Central memory CD8-positive, alpha-beta T cell (primary cell): ENCODE data around the gene MTAP.

Source experiments
- ATAC-seq: fragments of 150-1000 bp; cut with Tn5 transposase; replicated peaks from 2 replicates; pipeline ENCODE4 v1.10.0; 2022; ENCODE audit warnings: mild to moderate bottlenecking, moderate FRiP score, moderate number of reproducible peaks; ENCODE audit not compliant: poor library complexity, severe bottlenecking; ENCODE audit errors: extremely low read depth
- DNase-seq, 2 donors: peaks; one replicate each; pipeline ENCODE4 v3.0.0; 2021; ENCODE audit warnings: low spot score in 2 of 2
- H3K27ac Mint-ChIP-seq: one replicate; pipeline ENCODE4 v1.8.0; 2022; ENCODE audit warnings: low read depth, mild to moderate bottlenecking, moderate library complexity, mixed read lengths
- H3K27me3 Mint-ChIP-seq: one replicate; pipeline ENCODE4 v1.8.0; 2022; ENCODE audit warnings: mixed read lengths
- H3K36me3 Mint-ChIP-seq: one replicate; pipeline ENCODE4 v1.8.0; 2022; ENCODE audit warnings: mild to moderate bottlenecking, moderate library complexity, mixed read lengths; ENCODE audit not compliant: insufficient read depth
- H3K4me1 Mint-ChIP-seq: one replicate; pipeline ENCODE4 v1.8.0; 2022; ENCODE audit warnings: mixed read lengths
- H3K4me3 Mint-ChIP-seq: one replicate; pipeline ENCODE4 v1.8.0; 2022; ENCODE audit warnings: mild to moderate bottlenecking, moderate library complexity, mixed read lengths
- H3K9me3 Mint-ChIP-seq: one replicate; pipeline ENCODE4 v1.8.0; 2022; ENCODE audit warnings: mixed read lengths

Gene MTAP

DNA sequence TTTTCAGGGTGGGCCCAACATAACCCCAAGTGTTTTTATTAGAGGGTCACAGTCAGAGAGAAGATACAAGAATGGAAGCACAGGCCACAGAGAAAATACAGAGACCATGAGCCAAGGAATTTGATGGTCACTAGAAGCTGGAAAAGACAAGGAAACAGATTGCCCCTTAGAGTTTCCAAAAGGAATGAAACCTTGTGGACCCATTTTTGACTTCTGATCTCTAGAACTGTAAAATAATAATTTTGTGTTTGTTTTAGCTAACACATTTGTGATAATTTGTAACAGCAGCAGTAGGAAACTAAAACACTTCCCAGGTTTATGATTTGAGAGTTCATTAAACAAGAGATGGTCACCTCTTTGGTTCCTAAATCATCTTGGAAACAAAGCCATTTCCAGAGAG, 169.9 kb downstream of the MTAP start:
- Mint-ChIP-seq H3K4me3 (no peak overlapping the region), H3K4me1 (peaks cover 24% of the 10 kb centered on the region), H3K27ac (no peak overlapping the region), H3K27me3 (peaks cover 100% of the 10 kb centered on the region), H3K36me3 (peaks cover 26% of the 10 kb centered on the region), H3K9me3 (peaks cover 12% of the 10 kb centered on the region)
- DNase-seq (no peak), ATAC-seq (no peak)

GRCh38 chr9:21974343-21974721, 171.9 kb downstream of the MTAP start:
- Mint-ChIP-seq H3K36me3 (peaks cover 11% of the 10 kb centered on the region), H3K4me1 (peaks cover 17% of the 10 kb centered on the region), H3K4me3 (peak overlapping the region; percentile 84), H3K27ac (no peak overlapping the region), H3K27me3 (peaks cover 100% of the 10 kb centered on the region), H3K9me3 (peaks cover 6% of the 10 kb centered on the region)
- ATAC-seq (no peak), DNase-seq (no peak)

GRCh38 chr9:21974722-21975409, 172.4 kb downstream of the MTAP start:
- no peak overlapping the region for H3K27ac Mint-ChIP-seq
- DNase-seq, result no peak
- peak; percentile 64 for ATAC-seq
- H3K9me3 Mint-ChIP-seq, result peaks cover 3% of the 10 kb centered on the region
- H3K4me1 Mint-ChIP-seq, result peaks cover 17% of the 10 kb centered on the region
- peaks cover 100% of the 10 kb centered on the region for H3K27me3 Mint-ChIP-seq
- H3K36me3 Mint-ChIP-seq, result peaks cover 8% of the 10 kb centered on the region
- peak overlapping the region; percentile 84 for H3K4me3 Mint-ChIP-seq

GRCh38 chr9:21976334-21976875, 174.0 kb downstream of the MTAP start:
- H3K36me3 Mint-ChIP-seq, result peaks cover 6% of the 10 kb centered on the region
- H3K27ac Mint-ChIP-seq, result no peak overlapping the region
- no peak overlapping the region for H3K4me3 Mint-ChIP-seq
- DNase-seq (no peak), ATAC-seq (no peak)
- H3K9me3 Mint-ChIP-seq, result no peaks in the 10 kb centered on the region
- peaks cover 17% of the 10 kb centered on the region for H3K4me1 Mint-ChIP-seq
- H3K27me3 Mint-ChIP-seq, result peaks cover 95% of the 10 kb centered on the region

- H3K4me1 Mint-ChIP-seq, result no peaks in the 10 kb centered on the region
- no peaks in the 10 kb centered on the region for H3K36me3 Mint-ChIP-seq
- DNase-seq (no peak), ATAC-seq (no peak)
- no peak overlapping the region for H3K27ac Mint-ChIP-seq
- no peak overlapping the region for H3K4me3 Mint-ChIP-seq
- H3K9me3 Mint-ChIP-seq, result no peaks in the 10 kb centered on the region
- H3K27me3 Mint-ChIP-seq, result peaks cover 71% of the 10 kb centered on the region
Observed at GRCh38 chr9:21982391-21982790, 180.0 kb downstream of the MTAP start.

- H3K27me3 Mint-ChIP-seq, result peaks cover 65% of the 10 kb centered on the region
- H3K4me1 Mint-ChIP-seq, result no peaks in the 10 kb centered on the region
- DNase-seq, result no peak
- ATAC-seq, result no peak
- no peak overlapping the region for H3K27ac Mint-ChIP-seq
- H3K36me3 Mint-ChIP-seq, result no peaks in the 10 kb centered on the region
- no peaks in the 10 kb centered on the region for H3K9me3 Mint-ChIP-seq
- H3K4me3 Mint-ChIP-seq, result no peak overlapping the region
Observed at GRCh38 chr9:21982861-21983560, 180.6 kb downstream of the MTAP start.

DNA sequence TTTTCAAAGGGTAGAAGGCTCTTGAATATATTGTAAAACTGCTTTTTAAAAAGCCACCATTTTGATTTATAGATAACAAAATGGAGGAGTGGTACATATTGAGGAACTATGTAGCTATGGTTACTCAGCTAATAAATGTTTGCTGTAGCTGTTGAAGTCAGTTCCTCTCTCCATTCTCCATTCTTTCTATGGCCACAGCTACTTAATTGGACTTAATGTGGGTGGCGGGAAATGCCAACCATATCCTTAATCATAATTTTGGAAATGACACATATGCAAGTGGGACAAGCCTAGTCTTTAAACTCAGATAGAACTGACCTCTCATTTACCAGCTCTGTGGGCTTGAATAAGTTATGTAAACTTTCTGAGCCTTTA, 181.1 kb downstream of the MTAP start:
- H3K4me3 Mint-ChIP-seq, result no peak overlapping the region
- no peak for DNase-seq
- no peaks in the 10 kb centered on the region for H3K36me3 Mint-ChIP-seq
- peaks cover 59% of the 10 kb centered on the region for H3K27me3 Mint-ChIP-seq
- no peak for ATAC-seq
- H3K4me1 Mint-ChIP-seq, result no peaks in the 10 kb centered on the region
- H3K27ac Mint-ChIP-seq, result no peak overlapping the region
- H3K9me3 Mint-ChIP-seq, result no peaks in the 10 kb centered on the region

- H3K4me3 Mint-ChIP-seq, result no peak overlapping the region
- H3K27me3 Mint-ChIP-seq, result peaks cover 54% of the 10 kb centered on the region
- H3K27ac Mint-ChIP-seq, result no peak overlapping the region
- DNase-seq (no peak), ATAC-seq (no peak)
- H3K9me3 Mint-ChIP-seq, result no peaks in the 10 kb centered on the region
- no peaks in the 10 kb centered on the region for H3K36me3 Mint-ChIP-seq
- no peaks in the 10 kb centered on the region for H3K4me1 Mint-ChIP-seq
Observed at GRCh38 chr9:21984101-21984500, 181.7 kb downstream of the MTAP start.

- Mint-ChIP-seq H3K27ac (no peak overlapping the region), H3K4me1 (no peaks in the 10 kb centered on the region), H3K27me3 (peaks cover 39% of the 10 kb centered on the region), H3K36me3 (no peaks in the 10 kb centered on the region), H3K4me3 (no peak overlapping the region), H3K9me3 (no peaks in the 10 kb centered on the region)
- no peak for ATAC-seq
- no peak for DNase-seq
Observed at GRCh38 chr9:21985964-21986667, 183.7 kb downstream of the MTAP start.
